ENCODE results near the gene DCPS.

- no peak for TF ChIP-seq TAF1 (IDR thresholded peaks at IDR 0.05; ENCODE audit: low read depth, low read length)
- no peak for TF ChIP-seq POLR2A (IDR thresholded peaks at IDR 0.05; ENCODE audit: low read depth, low read length)
- no peak for TF ChIP-seq SPI1 (IDR thresholded peaks at IDR 0.05; ENCODE audit: low read depth, low read length)
These were observed 14.9 kb downstream of the DCPS start for GRCh38 chr11:126318574-126319373.

All from GM12891 (cell line).